ENCODE results near the gene TMEM45B.
"Not testable (repeated sequence)": the region's sequence is repeated elsewhere in the genome, so short reads cannot be mapped to it uniquely, and the experiment has no call there.

Gene TMEM45B

GRCh38 chr11:129852125-129852740 is 36.6 kb downstream of the TMEM45B start:
- no peak for DNase-seq (ENCODE audit: low spot score)

- no peak for DNase-seq (ENCODE audit: low spot score)
Observed at GRCh38 chr11:129853518-129854231, 38.0 kb downstream of the TMEM45B start.

DNA sequence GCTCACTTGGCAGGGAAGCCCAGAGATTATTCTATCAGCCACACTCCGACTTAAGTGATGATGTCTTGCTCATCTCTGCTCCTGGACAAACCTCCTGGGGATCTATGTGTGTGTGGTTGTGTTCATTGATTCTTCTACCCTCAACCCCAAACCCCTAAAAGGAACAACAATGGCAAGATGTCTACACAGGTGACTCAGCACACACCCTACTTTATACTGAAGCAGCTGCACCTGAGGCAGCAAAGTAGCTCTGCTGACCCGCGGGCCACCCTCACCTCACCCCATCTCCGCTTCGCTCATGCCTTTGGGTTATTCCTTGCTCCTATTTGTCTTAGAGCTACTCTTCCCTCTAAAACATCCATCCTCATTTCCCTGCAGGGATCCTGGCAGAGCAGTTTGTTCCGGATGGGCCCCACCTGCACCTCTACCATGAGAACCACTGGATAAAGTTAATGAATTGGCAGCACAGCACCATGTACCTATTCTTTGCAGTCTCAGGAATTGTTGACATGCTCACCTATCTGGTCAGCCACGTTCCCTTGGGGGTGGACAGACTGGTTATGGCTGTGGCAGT is 38.7 kb downstream of the TMEM45B start:
- DNase-seq (ENCODE audit: low spot score): no peak

GRCh38 chr11:129855086-129855485 is 39.4 kb downstream of the TMEM45B start:
- DNase-seq (ENCODE audit: low spot score): no peak

DNA sequence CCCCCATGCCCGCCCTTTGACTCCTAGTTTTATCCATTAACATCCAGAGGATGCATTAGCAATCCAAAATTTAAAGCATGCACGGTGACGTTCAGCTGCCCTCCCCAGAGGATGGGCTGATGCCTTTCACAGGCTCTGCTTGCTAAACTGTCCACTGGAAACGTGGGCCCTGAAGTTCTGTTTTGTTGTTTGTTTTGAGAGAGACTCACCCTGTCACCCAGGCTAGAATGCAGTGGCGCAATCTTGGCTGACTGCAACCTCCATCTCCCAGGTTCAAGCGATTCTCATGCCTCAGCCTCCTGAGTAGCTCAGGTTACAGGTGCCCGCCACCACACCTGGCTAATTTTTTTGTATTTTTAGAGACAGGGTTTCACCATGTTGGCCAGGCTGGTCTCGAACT is 40.4 kb downstream of the TMEM45B start:
- no peak for DNase-seq (ENCODE audit: low spot score)

GRCh38 chr11:129861702-129862522 is 46.3 kb downstream of the TMEM45B start:
- DNase-seq (ENCODE audit: low spot score): peak; percentile 95

- DNase-seq (ENCODE audit: low spot score): no peak
Observed at GRCh38 chr11:129864811-129865210, 49.2 kb downstream of the TMEM45B start.

DNA sequence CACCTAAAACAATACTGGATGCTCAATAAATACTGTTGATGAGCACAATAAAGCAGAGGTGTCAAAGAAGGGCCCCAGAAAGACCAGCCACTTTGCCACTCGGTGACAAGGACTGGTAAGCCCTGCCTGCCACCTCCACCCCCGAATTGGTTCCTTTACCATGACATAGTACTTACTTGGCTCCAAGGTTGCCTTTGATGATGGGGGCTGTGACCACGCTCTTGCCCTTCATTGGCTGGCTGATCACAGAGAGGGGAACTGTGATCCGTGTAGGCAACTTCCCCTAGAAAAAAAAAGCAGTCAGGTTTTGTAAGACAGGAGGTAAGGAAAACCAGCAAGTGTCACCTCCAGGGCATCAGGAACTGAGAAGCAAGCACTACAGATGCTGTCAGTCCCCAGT is 50.1 kb downstream of the TMEM45B start:
- no peak for DNase-seq (ENCODE audit: low spot score)

DNA sequence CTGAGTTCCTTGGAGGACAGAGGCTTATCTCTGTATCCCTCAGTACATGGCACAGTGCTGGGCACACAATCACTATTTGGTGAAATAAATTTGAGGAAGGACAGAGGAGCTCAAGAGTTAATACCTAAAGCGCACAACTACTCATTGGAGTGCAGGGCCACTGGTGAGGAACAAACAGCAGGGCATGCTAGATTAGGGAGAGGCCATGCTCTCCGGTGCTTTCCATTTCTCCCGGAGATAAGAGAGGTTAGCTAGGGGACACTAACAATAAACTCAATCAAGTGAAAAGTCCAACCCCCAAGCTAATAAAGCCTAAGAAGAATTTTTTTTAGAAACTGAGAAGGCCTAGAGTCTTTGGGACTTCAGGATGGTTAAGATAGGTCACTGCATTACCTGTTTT is 50.7 kb downstream of the TMEM45B start:
- DNase-seq (ENCODE audit: low spot score): no peak

DNA sequence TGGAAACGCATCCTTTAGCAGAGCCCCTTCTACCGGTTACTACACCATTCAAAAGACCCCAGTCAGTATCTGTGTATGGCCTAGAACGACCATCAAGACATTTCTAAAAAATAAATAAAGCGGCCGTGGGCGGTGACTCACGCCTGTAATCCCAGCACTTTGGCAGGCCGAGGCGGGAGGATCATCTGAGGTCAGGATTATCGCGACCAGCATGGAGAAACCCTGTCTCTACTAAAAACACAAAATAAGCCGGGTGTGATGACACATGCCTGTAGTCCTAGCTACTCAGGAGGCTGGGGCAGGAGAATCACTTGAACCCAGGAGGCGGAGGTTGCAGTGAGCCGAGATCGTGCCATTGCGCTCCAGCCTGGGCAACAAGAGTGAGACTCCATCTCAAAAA is 53.0 kb downstream of the TMEM45B start:
- DNase-seq (ENCODE audit: low spot score): not testable (repeated sequence)

DNA sequence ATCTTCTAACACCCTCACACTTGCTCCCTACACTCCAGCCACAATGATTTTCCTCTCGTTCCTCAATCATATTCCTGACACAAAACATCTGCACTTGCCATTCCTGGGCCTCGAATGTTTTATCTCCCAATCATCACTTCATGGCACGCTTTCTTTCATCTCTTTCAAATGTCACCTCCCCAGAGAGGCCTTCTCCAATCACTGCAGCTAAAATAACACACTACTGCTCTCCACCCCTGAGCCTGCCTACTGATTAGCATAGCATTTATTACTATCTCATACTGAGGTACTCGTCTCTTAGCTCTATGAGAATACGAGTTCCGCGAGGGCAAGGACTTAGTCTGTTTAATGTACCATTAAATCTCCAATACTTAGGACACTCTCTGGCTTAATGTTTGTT is 56.3 kb downstream of the TMEM45B start:
- DNase-seq (ENCODE audit: low spot score): no peak

- DNase-seq (ENCODE audit: low spot score): no peak
Observed at GRCh38 chr11:129880311-129880710, 64.7 kb downstream of the TMEM45B start.

- DNase-seq (ENCODE audit: low spot score): peak; percentile 74
Observed at GRCh38 chr11:129881570-129882170, 66.0 kb downstream of the TMEM45B start.

- DNase-seq (ENCODE audit: low spot score): no peak
Observed at GRCh38 chr11:129884581-129884980, 68.9 kb downstream of the TMEM45B start.

GRCh38 chr11:129885381-129885780 is 69.7 kb downstream of the TMEM45B start:
- DNase-seq (ENCODE audit: low spot score): no peak

DNA sequence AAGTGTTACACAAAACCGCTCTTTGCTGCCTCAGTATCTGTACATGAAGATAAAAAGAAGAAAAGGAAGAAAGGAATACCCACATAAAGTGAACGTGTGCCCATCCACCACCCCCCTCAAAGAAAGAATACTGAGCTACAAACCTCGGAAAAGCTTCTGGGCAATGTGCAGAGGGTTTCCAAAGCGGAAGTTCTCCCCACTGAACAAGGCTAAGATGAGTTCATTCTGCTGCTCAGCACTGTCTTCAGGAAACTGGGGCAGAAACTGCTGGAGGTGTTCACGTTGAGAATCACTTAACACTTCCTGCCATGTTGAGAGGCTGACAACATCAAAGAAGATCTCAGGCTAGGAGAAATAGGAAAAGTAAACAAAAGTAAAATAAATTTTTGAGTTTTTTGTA is 72.8 kb downstream of the TMEM45B start:
- no peak for DNase-seq (ENCODE audit: low spot score)

DNA sequence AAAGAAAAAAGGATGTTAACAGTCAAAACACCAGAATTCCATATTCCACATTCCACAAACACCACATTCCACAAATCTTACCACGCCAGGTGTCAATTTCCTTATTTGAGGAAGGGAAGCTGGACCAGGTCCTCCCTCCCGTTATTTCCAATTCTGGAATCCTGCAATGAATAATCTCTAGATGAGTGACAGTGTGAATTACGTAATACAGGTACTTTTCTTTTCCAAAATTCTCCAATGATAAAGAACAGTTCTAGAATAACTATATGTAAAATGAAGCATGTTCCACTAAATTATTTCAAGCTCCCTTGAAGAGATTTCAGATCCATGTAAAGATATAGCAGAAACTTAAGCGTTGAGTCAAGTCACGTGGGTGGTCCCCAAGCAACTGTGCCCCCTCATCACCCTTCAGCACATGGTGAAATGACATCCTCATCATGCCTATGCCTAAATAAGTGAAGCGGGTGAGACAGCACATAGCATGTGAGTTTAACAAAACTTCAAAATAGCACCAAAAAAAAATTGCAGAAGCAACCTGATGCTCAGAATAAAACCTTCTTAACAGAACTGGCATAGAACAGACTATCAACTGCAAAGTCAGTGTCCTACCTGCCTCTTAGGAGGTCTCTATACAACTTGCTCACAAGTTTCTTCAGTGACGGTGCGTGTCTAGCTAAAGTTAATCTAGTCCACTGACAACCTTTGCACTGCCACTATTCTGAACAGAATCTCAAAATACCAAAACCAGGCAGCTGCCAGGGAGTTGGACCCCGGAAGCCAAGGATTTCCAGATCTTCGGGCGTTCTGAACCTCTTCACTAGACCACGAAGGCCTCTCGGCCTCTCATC is 78.9 kb downstream of the TMEM45B start:
- DNase-seq (ENCODE audit: low spot score): peak; percentile 27

- peak; percentile 100 for DNase-seq (ENCODE audit: low spot score)
Observed at GRCh38 chr11:129895126-129896041, 79.7 kb downstream of the TMEM45B start, which contains the start of gene NFRKB. Gene NFRKB, minus strand, starts transcription at chr11:129895578. Its CDS starts 2,729 bp downstream, at chr11:129892849.

DNA sequence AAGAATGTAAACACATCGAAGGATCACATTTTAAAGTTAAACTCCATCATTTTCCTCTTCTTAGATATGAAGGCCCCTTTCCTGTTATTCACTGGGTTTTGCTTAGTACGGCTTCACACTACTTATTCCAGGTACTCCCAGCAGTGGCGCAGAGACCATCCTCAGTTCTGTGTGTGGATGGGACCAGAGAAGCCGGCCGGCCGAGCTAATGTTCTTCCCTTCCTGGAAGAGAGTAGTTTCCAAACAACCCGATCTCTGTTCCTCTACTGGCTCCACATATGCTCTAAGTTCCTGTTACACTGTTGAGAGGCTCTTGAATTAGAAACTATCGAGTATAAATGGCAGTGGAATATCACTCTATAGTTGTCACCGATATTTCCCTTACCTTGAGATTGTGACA is 80.4 kb downstream of the TMEM45B start:
- DNase-seq (ENCODE audit: low spot score): peak; percentile 19

DNA sequence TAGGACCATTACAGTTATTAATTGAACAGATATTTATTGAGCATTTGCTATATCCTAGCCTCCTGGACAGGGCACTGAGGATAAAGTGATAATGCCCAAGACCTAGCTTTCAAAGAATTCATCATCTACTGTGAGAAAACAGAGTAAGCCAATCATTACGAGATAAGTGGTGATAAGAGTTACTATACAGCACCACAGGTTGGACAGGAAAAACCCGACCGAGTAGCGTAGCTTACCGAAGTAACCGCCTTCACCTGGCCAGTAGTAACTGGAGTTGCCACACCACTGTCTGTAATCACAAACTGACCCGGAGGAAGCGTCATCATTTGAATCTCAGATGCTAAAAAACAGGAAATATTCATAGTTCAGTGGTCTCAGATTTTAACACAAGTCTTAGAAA is 89.8 kb downstream of the TMEM45B start:
- DNase-seq (ENCODE audit: low spot score): no peak

Measured in AG20443 (cell line).